ENCODE results near the gene LRRC43.

DNA sequence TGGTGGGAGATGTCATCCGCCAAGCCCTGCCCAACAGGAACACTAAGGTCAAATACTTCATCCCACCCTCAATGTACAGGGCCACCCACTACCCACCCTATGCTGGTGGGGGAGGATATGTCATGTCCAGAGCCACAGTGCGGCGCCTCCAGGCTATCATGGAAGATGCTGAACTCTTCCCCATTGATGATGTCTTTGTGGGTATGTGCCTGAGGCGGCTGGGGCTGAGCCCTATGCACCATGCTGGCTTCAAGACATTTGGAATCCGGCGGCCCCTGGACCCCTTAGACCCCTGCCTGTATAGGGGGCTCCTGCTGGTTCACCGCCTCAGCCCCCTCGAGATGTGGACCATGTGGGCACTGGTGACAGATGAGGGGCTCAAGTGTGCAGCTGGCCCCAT is 24.1 kb downstream of the LRRC43 start:
- TF ChIP-seq, protein P1, sequence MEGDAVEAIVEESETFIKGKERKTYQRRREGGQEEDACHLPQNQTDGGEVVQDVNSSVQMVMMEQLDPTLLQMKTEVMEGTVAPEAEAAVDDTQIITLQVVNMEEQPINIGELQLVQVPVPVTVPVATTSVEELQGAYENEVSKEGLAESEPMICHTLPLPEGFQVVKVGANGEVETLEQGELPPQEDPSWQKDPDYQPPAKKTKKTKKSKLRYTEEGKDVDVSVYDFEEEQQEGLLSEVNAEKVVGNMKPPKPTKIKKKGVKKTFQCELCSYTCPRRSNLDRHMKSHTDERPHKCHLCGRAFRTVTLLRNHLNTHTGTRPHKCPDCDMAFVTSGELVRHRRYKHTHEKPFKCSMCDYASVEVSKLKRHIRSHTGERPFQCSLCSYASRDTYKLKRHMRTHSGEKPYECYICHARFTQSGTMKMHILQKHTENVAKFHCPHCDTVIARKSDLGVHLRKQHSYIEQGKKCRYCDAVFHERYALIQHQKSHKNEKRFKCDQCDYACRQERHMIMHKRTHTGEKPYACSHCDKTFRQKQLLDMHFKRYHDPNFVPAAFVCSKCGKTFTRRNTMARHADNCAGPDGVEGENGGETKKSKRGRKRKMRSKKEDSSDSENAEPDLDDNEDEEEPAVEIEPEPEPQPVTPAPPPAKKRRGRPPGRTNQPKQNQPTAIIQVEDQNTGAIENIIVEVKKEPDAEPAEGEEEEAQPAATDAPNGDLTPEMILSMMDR (conservative IDR thresholded peaks at IDR 0.05; ENCODE audit: low read depth, low read length) = no peak
- no peak for TF ChIP-seq EZH2 (IDR thresholded peaks at IDR 0.05; ENCODE audit: low read length, unreplicated experiment)
